Uterus (tissue), 4 donors: ENCODE data around the gene CCND3. TPM values are rescaled to one million over a fixed set of nuclear protein-coding genes. Genes with fewer than 3 reads are reported as not detected.
A peak's percentile ranks its signal among the peaks of the same experiment; 100 is the strongest.

Source experiments
- DNase-seq, 2 donors: peaks; one replicate each; pipeline ENCODE4 v3.0.0-alpha.2; 2019 to 2020
- H3K27ac ChIP-seq, 2 donors: fragments of 200-600 bp; sonication (generic); 1 replicate in 1 of 2; 2 replicates in 1 of 2; pipeline ENCODE4 v1.5.1; 2016 to 2018
- H3K27me3 ChIP-seq, 2 donors: fragments of 200-600 bp; sonication (generic); one replicate each; pipeline ENCODE4 v1.5.1; 2018 to 2019; ENCODE audit warnings: control low read depth in 1 of 2
- H3K36me3 ChIP-seq, 2 donors: fragments of 200-600 bp; sonication (generic); one replicate each; pipeline ENCODE4 v1.5.1; 2019; ENCODE audit warnings: control low read depth in 1 of 2
- H3K4me1 ChIP-seq, 2 donors: fragments of 200-600 bp; sonication (generic); one replicate each; pipeline ENCODE4 v1.5.1; 2018 to 2019; ENCODE audit warnings: control low read depth in 1 of 2
- H3K4me3 ChIP-seq, 2 donors: fragments of 200-600 bp; sonication (generic); 1 replicate in 1 of 2; 2 replicates in 1 of 2; pipeline ENCODE4 v1.5.1; 2018 to 2019; ENCODE audit warnings: mild to moderate bottlenecking in 1 of 2
- H3K9me3 ChIP-seq, 2 donors: fragments of 200-600 bp; sonication (generic); one replicate each; pipeline ENCODE4 v1.5.1; 2019; ENCODE audit warnings: control low read depth in 1 of 2
- CTCF ChIP-seq, 4 experiments: fragments of 200-600 bp in 2 of 4; fragments of 450-650 bp in 2 of 4; sonication (generic) in 2 of 4; IDR thresholded peaks; one replicate each; pipeline ENCODE4 v1.5.1; 2016 to 2019; ENCODE audit warnings: antibody characterized with exemption in 4 of 4, mild to moderate bottlenecking in 2 of 4, moderate library complexity in 1 of 4
- POLR2A ChIP-seq, 2 donors: fragments of 450-650 bp; IDR thresholded peaks; one replicate each; pipeline ENCODE4 v1.6.1; 2016; ENCODE audit warnings: antibody characterized with exemption in 2 of 2, mild to moderate bottlenecking in 1 of 2, moderate library complexity in 1 of 2
- intact Hi-C: fragments of 100-400 bp; cut with DNase I; formaldehyde crosslinking; loops from one replicate; pipeline ENCODE4 v1.15.1; 2023; ENCODE audit warnings: low total_unique reads
- total RNA-seq, 4 donors: library from RNA; depleted of rRNA in 3 of 4; stranded (reverse); fragments of >200 nt in 3 of 4; gene quantifications; one replicate each; pipeline versions ENCODE4 v1.1.0 to v1.2.4, GENCODE V29; 2014 to 2023
- donor health status: DM: yes; HTN: yes; CAD: no.

Gene CCND3
- total RNA-seq, 4 donors from 2014 or later, result 28.8 to 101 (median 74.3) TPM

- no peak for DNase-seq
- TF ChIP-seq CTCF (IDR thresholded peaks at IDR 0.05) (no peak), POLR2A (IDR thresholded peaks at IDR 0.05) (no peak)
- no peaks in the 10 kb centered on the region for H3K27me3 ChIP-seq
- intact Hi-C loops, result loop anchor here (10.0 kb wide), 1 partner anchor 137 kb away; the partner anchor contains the start of genes PRICKLE4 and TOMM6
- peak overlapping the region; percentile 65 to 89 for H3K4me3 ChIP-seq
- H3K27ac ChIP-seq, result peak overlapping the region; percentile 96 to 97
- peaks cover 2 to 7% of the 10 kb centered on the region in 2 donors for H3K4me1 ChIP-seq
- H3K9me3 ChIP-seq, result no peaks in the 10 kb centered on the region
- H3K36me3 ChIP-seq, result no peaks in the 10 kb centered on the region
Observed at GRCh38 chr6:41921712-41921998, 20.0 kb downstream of the CCND3 start.

- peak within 1 kb of the TSS; percentile 96 to 97 for H3K27ac ChIP-seq
- no peaks in the 10 kb centered on the region for H3K9me3 ChIP-seq
- intact Hi-C loops, result loop anchor here (10.0 kb wide), 1 partner anchor 136 kb away; the partner anchor contains the start of genes PRICKLE4 and TOMM6
- H3K4me3 ChIP-seq, result peak within 1 kb of the TSS; percentile 65 to 89
- H3K36me3 ChIP-seq, result no peaks in the 10 kb centered on the region
- H3K27me3 ChIP-seq, result no peaks in the 10 kb centered on the region
- peak; percentile 30 to 48 for TF ChIP-seq POLR2A (IDR thresholded peaks at IDR 0.05)
- TF ChIP-seq CTCF (IDR thresholded peaks at IDR 0.05), result peak; percentile 93 to 100 (median 96)
- peaks cover 2 to 7% of the 10 kb centered on the region in 2 donors for H3K4me1 ChIP-seq
- DNase-seq, result peak; percentile 92 to 94
Observed at GRCh38 chr6:41920921-41921711, 20.5 kb downstream of the CCND3 start, which contains the start of the genes BYSL and MED20. Gene BYSL, plus strand, starts transcription at chr6:41921499. Its CDS starts 64 bp downstream, at chr6:41921563. Gene MED20, minus strand, starts transcription at chr6:41921139. Its CDS starts 121 bp downstream, at chr6:41921018.

- no peaks in the 10 kb centered on the region for H3K27me3 ChIP-seq
- no peak overlapping the region for H3K4me3 ChIP-seq
- intact Hi-C loops, result no loop called here
- H3K4me1 ChIP-seq, result peaks cover 2 to 7% of the 10 kb centered on the region in 2 donors
- H3K27ac ChIP-seq, result no peak overlapping the region
- DNase-seq, result no peak
- H3K36me3 ChIP-seq, result no peaks in the 10 kb centered on the region
- H3K9me3 ChIP-seq, result no peaks in the 10 kb centered on the region
- TF ChIP-seq CTCF (IDR thresholded peaks at IDR 0.05), result no peak
- no peak for TF ChIP-seq POLR2A (IDR thresholded peaks at IDR 0.05)
Observed at GRCh38 chr6:41917528-41917927, 24.1 kb downstream of the CCND3 start.

GRCh38 chr6:41914869-41915530, 26.6 kb downstream of the CCND3 start:
- no peaks in the 10 kb centered on the region for H3K36me3 ChIP-seq

More at GRCh38 chr6:41914869-41915530, 26.6 kb downstream of the CCND3 start:
- no peak overlapping the region for H3K4me3 ChIP-seq
- TF ChIP-seq POLR2A (IDR thresholded peaks at IDR 0.05) (no peak), CTCF (IDR thresholded peaks at IDR 0.05) (no peak)
- H3K9me3 ChIP-seq, result no peaks in the 10 kb centered on the region
- intact Hi-C loops, result no loop called here
- no peak for DNase-seq
- no peaks in the 10 kb centered on the region for H3K27me3 ChIP-seq
- H3K4me1 ChIP-seq, result peaks cover 0 to under 1% of the 10 kb centered on the region in 2 donors
- H3K27ac ChIP-seq, result no peak overlapping the region
